Progenitor cell of endocrine pancreas (in vitro differentiated cells): ENCODE data around the gene ZCCHC7. TPM values are rescaled to one million over a fixed set of nuclear protein-coding genes. Genes with fewer than 3 reads are reported as not detected.

Experiments used
- DNase-seq: peaks from one replicate; pipeline ENCODE4 v3.0.0; 2021; ENCODE audit warnings: low spot score; ENCODE audit not compliant: unreplicated experiment
- H3K27ac Mint-ChIP-seq: 2 replicates; pipeline ENCODE4 v1.8.0; 2021; ENCODE audit warnings: mild to moderate bottlenecking, moderate library complexity, mixed read lengths
- H3K27me3 Mint-ChIP-seq: 2 replicates; pipeline ENCODE4 v1.8.0; 2021; ENCODE audit warnings: mixed read lengths
- H3K36me3 Mint-ChIP-seq: 2 replicates; pipeline ENCODE4 v1.8.0; 2022; ENCODE audit warnings: mixed read lengths; ENCODE audit not compliant: insufficient read depth
- H3K4me1 Mint-ChIP-seq: 2 replicates; pipeline ENCODE4 v1.8.0; 2021; ENCODE audit warnings: low read depth, mixed read lengths
- H3K4me3 Mint-ChIP-seq: 2 replicates; pipeline ENCODE4 v1.8.0; 2021; ENCODE audit warnings: low read depth, mild to moderate bottlenecking, moderate library complexity, mixed read lengths
- H3K9me3 Mint-ChIP-seq: 2 replicates; pipeline ENCODE4 v1.8.0; 2021; ENCODE audit warnings: low read depth, mixed read lengths
- CTCF ChIP-seq: fragments of 200-600 bp; sonication (generic); IDR thresholded peaks from one replicate; pipeline ENCODE4 v1.5.0; 2021; ENCODE audit warnings: antibody characterized with exemption, mild to moderate bottlenecking; ENCODE audit not compliant: unreplicated experiment
- total RNA-seq: library from RNA; stranded (reverse); gene quantifications from 2 replicates; pipeline ENCODE4 v1.2.1, GENCODE V29; 2021

The ZCCHC7 gene
- total RNA-seq, 1 donor from 2014 or later = 16.6 TPM

GRCh38 chr9:37192803-37193202, 72.4 kb downstream of the ZCCHC7 start:
- TF ChIP-seq CTCF = no peak
- H3K9me3 Mint-ChIP-seq = no peaks in the 10 kb centered on the region
- DNase-seq = no peak
- H3K4me3 Mint-ChIP-seq = no peak overlapping the region
- H3K27me3 Mint-ChIP-seq = no peaks in the 10 kb centered on the region
- peaks cover 7% of the 10 kb centered on the region for H3K36me3 Mint-ChIP-seq
- H3K4me1 Mint-ChIP-seq = no peaks in the 10 kb centered on the region
- H3K27ac Mint-ChIP-seq = no peak overlapping the region

DNA sequence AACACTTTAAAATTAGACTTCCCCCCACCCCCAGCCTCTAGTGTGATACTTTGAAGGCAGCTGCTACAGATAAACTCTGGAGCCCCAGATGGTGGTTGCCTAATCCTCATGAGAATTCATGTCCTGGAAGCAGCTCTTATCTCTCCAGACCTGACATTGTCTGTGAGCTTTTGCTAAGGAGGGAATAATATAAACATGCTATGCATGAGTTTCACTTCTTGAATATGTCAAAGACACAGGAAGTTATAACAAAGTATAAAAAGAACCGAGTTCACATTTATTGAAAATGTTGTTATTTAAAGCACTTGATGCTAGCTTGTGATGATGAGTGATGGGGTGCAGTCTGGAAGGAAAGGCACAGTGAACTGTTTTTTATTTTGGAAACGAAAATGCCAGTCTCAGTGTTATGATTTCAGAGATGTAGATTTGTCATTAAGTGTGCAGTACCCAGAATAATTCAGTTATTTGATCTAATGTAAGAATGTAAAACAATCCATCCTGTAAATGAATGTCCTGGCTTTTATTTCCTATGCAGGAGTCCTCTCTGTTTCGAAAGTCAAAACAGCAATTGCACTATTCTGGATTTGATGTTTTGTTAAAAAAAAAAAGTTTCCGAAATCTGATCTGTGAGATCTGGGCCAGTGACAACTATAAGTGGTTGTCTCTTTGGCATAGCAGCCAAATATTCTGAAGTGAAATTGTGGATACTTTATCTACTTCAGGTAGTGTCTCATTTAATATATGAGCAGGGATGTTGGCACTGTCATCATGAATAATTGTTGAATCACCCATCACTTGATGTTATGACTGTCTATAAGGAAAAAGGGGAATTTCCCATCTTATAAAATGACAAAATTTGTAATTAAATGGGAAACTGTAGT, 77.0 kb downstream of the ZCCHC7 start:
- Mint-ChIP-seq H3K36me3 (no peaks in the 10 kb centered on the region), H3K27ac (no peak overlapping the region), H3K27me3 (peaks cover 12% of the 10 kb centered on the region), H3K4me1 (peaks cover 5% of the 10 kb centered on the region), H3K4me3 (no peak overlapping the region), H3K9me3 (no peaks in the 10 kb centered on the region)
- TF ChIP-seq CTCF = no peak
- DNase-seq = no peak

DNA sequence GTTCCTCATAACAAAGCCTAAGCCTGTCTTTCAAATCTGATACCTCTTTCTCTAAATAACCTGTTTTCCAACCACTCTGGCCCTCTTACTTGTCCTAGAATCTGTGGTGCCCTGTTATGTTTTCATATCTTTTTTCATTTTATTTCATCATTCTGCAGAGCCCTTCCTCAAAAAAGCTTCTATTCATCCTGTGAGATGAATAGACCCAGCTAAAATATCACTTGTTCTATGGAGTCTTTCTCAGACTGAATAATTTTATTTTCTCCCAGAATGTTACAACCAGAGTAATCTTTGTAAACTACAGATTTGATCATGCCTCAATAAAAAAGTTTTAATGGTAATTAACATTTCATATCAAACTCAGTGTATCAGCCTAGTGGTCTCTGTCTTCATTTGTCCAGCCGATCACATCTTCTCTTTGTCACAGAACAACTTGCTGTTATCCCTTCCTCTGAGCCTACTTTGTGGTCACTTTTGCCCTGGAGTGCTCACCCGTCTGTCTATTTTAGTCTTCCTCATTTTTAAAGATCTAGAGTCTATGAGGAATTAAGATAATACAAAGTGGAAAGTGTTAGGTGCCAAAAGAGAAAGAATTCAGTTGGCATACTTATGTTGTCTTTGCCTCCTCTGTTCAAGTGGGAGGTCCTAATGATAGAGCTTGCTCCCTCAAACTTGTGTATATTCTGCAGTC, 77.8 kb downstream of the ZCCHC7 start:
- Mint-ChIP-seq H3K27me3 (peaks cover 12% of the 10 kb centered on the region), H3K27ac (no peak overlapping the region), H3K4me1 (peaks cover 5% of the 10 kb centered on the region), H3K4me3 (no peak overlapping the region), H3K9me3 (peaks cover under 1% of the 10 kb centered on the region), H3K36me3 (no peaks in the 10 kb centered on the region)
- DNase-seq = no peak
- TF ChIP-seq CTCF = no peak

- Mint-ChIP-seq H3K9me3 (peaks cover 5% of the 10 kb centered on the region), H3K4me3 (no peak overlapping the region), H3K4me1 (peaks cover 5% of the 10 kb centered on the region), H3K36me3 (peaks cover 6% of the 10 kb centered on the region), H3K27me3 (peaks cover 12% of the 10 kb centered on the region), H3K27ac (no peak overlapping the region)
- TF ChIP-seq CTCF = no peak
- no peak for DNase-seq
These were observed 78.5 kb downstream of the ZCCHC7 start for GRCh38 chr9:37198831-37199230.

DNA sequence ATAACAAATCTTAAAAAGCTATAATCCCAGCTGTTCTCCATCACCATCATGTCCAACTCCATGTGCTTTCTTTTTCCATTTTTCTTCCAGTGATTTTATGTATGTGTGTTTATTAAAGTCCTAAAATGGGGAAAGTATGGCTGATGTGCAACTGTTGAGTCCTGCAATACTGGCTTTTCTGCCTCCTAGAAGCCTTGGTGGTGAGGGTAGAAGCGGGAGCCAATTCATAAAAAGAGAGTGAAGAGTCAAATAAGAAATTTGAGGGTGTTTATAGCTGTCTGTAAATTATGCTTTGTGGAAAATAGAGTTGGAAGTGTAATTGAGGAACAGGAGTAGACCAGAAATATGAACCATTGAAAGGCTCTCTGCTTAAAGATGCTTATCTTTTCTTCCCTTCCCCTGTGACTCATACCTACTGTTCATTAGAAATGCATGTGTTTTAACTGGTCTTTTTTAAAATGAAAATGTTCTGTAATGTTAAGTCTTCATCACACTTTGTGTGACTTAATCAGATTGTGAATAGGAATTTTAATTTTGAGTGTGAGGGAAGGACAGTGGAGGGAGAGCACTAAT, 80.1 kb downstream of the ZCCHC7 start:
- no peak for DNase-seq
- H3K4me1 Mint-ChIP-seq = peaks cover 5% of the 10 kb centered on the region
- H3K4me3 Mint-ChIP-seq = no peak overlapping the region
- peaks cover 7% of the 10 kb centered on the region for H3K9me3 Mint-ChIP-seq
- no peak for TF ChIP-seq CTCF
- H3K27me3 Mint-ChIP-seq = peaks cover 12% of the 10 kb centered on the region
- no peak overlapping the region for H3K27ac Mint-ChIP-seq
- peaks cover 16% of the 10 kb centered on the region for H3K36me3 Mint-ChIP-seq
